Smooth muscle cell (in vitro differentiated cells): ENCODE measurements around the gene PARVB. TPM values are rescaled to one million over a fixed set of nuclear protein-coding genes. Genes with fewer than 3 reads are reported as not detected.
"Not testable (repeated sequence)": the region's sequence is repeated elsewhere in the genome, so short reads cannot be mapped to it uniquely, and the experiment has no call there.

ENCODE experiments used
- DNase-seq: peaks from one replicate; lab custom pipeline; 2025; ENCODE audit not compliant: unreplicated experiment; lab: John Stamatoyannopoulos, UW
- H2AFZ ChIP-seq: fragments of 200-600 bp; sonication (generic); 2 replicates; pipeline ENCODE4 v1.6.0; 2016; ENCODE audit warnings: antibody characterized with exemption, low read depth, mild to moderate bottlenecking
- H3F3A ChIP-seq: fragments of 200-600 bp; sonication (generic); 2 replicates; pipeline ENCODE4 v1.6.0; 2017; ENCODE audit warnings: antibody characterized with exemption, low read depth
- H3K27ac ChIP-seq: fragments of 200-600 bp; sonication (generic); 2 replicates; pipeline ENCODE4 v1.5.1; 2016; ENCODE audit warnings: low read depth, mild to moderate bottlenecking
- H3K27me3 ChIP-seq: fragments of 200-600 bp; sonication (generic); 2 replicates; pipeline ENCODE4 v1.6.1; 2016; ENCODE audit warnings: low read depth, mild to moderate bottlenecking
- H3K36me3 ChIP-seq: fragments of 200-600 bp; sonication (generic); 2 replicates; pipeline ENCODE4 v1.5.1; 2016; ENCODE audit warnings: low read depth
- H3K4me1 ChIP-seq: fragments of 200-600 bp; sonication (generic); 2 replicates; pipeline ENCODE4 v1.5.1; 2016; ENCODE audit warnings: low read depth
- H3K4me2 ChIP-seq: fragments of 200-600 bp; sonication (generic); 2 replicates; pipeline ENCODE4 v1.6.0; 2016; ENCODE audit warnings: mild to moderate bottlenecking
- H3K4me3 ChIP-seq: fragments of 200-600 bp; sonication (generic); 2 replicates; pipeline ENCODE4 v1.5.1; 2016; ENCODE audit warnings: mild to moderate bottlenecking
- H3K79me2 ChIP-seq: fragments of 200-600 bp; sonication (generic); 2 replicates; pipeline ENCODE4 v1.6.0; 2016; ENCODE audit warnings: low read depth, mild to moderate bottlenecking
- H3K9ac ChIP-seq: fragments of 200-600 bp; sonication (generic); 2 replicates; pipeline ENCODE4 v1.6.0; 2016; ENCODE audit warnings: low read depth
- H3K9me3 ChIP-seq: fragments of 200-600 bp; sonication (generic); replicated peaks from 2 replicates; pipeline ENCODE4 v1.5.1; 2016; ENCODE audit warnings: low read depth
- H4K20me1 ChIP-seq: fragments of 200-600 bp; sonication (generic); 2 replicates; pipeline ENCODE4 v1.6.0; 2016; ENCODE audit warnings: low read depth
- CTCF ChIP-seq: fragments of 200-600 bp; sonication (generic); IDR thresholded peaks from 2 replicates; pipeline ENCODE4 v1.5.1; 2017; ENCODE audit warnings: borderline replicate concordance, mild to moderate bottlenecking, antibody characterized with exemption; ENCODE audit not compliant: insufficient read depth, poor library complexity, severe bottlenecking
- WGBS: methylation state at CpG from one replicate; pipeline ENCODE4 v1.1.7; 2016; ENCODE audit warnings: low lambda C conversion rate; 5-methylcytosine and 5-hydroxymethylcytosine counted together
- polyA plus RNA-seq: library from polyadenylated mRNA; unstranded; fragments of >200 nt; fragmentation: Nextera tagmentation; extraction: Ambion mirVana; gene quantifications from 2 replicates; pipeline ENCODE4 v1.2.1, GENCODE V29; 2016
- total RNA-seq: library from RNA; depleted of rRNA; stranded (reverse); fragments of >200 nt; gene quantifications from 2 replicates; pipeline ENCODE4 v1.2.3, GENCODE V29; 2014

PARVB gene
- total and polyA plus RNA-seq, 2 experiments from 2014 or later = 35.1 to 36.6 TPM

GRCh38 chr22:44107340-44107739 is 83.2 kb downstream of the PARVB start:
- no peaks in the 10 kb centered on the region for H4K20me1 ChIP-seq
- H3F3A ChIP-seq = peaks cover 5% of the 10 kb centered on the region
- no peak overlapping the region for H3K4me2 ChIP-seq
- H3K9me3 ChIP-seq = no peaks in the 10 kb centered on the region
- H3K27ac ChIP-seq = no peak overlapping the region
- H3K27me3 ChIP-seq = no peaks in the 10 kb centered on the region
- WGBS = 43% methylated on average over 6 of the region's 6 CpGs
- H3K4me1 ChIP-seq = peaks cover 4% of the 10 kb centered on the region
- no peak for TF ChIP-seq CTCF
- no peak for DNase-seq
- H2AFZ ChIP-seq = no peak overlapping the region
- no peak overlapping the region for H3K4me3 ChIP-seq
- no peaks in the 10 kb centered on the region for H3K36me3 ChIP-seq
- no peak overlapping the region for H3K9ac ChIP-seq
- H3K79me2 ChIP-seq = no peaks in the 10 kb centered on the region

GRCh38 chr22:44108076-44108475 is 84.0 kb downstream of the PARVB start:
- Histone ChIP-seq H3K9me3 (no peaks in the 10 kb centered on the region), H3K27ac (no peak overlapping the region), H3K4me2 (no peak overlapping the region), H3K27me3 (no peaks in the 10 kb centered on the region), H4K20me1 (no peaks in the 10 kb centered on the region), H2AFZ (no peak overlapping the region), H3K79me2 (no peaks in the 10 kb centered on the region), H3F3A (peaks cover 5% of the 10 kb centered on the region), H3K9ac (no peak overlapping the region), H3K4me3 (no peak overlapping the region), H3K36me3 (no peaks in the 10 kb centered on the region), H3K4me1 (peaks cover 4% of the 10 kb centered on the region)
- WGBS = 64% methylated on average over 2 of the region's 2 CpGs
- no peak for DNase-seq
- TF ChIP-seq CTCF = no peak

- no peaks in the 10 kb centered on the region for H3K36me3 ChIP-seq
- no peak overlapping the region for H3K9ac ChIP-seq
- peak overlapping the region; percentile 56 for H3K4me2 ChIP-seq
- H3K79me2 ChIP-seq = no peaks in the 10 kb centered on the region
- no peak overlapping the region for H3K27ac ChIP-seq
- H3K4me3 ChIP-seq = no peak overlapping the region
- 66% methylated on average over 14 of the region's 14 CpGs for WGBS
- H2AFZ ChIP-seq = no peak overlapping the region
- no peak for DNase-seq
- H3K9me3 ChIP-seq = no peaks in the 10 kb centered on the region
- peaks cover 5% of the 10 kb centered on the region for H3F3A ChIP-seq
- peaks cover 4% of the 10 kb centered on the region for H3K4me1 ChIP-seq
- no peaks in the 10 kb centered on the region for H3K27me3 ChIP-seq
- no peaks in the 10 kb centered on the region for H4K20me1 ChIP-seq
- TF ChIP-seq CTCF = no peak
These were observed 84.8 kb downstream of the PARVB start for GRCh38 chr22:44108806-44109385.

GRCh38 chr22:44109416-44109815 is 85.3 kb downstream of the PARVB start:
- Histone ChIP-seq H3K36me3 (no peaks in the 10 kb centered on the region), H3K79me2 (no peaks in the 10 kb centered on the region), H4K20me1 (no peaks in the 10 kb centered on the region), H3K9me3 (no peaks in the 10 kb centered on the region), H3F3A (peaks cover 5% of the 10 kb centered on the region), H3K27ac (no peak overlapping the region), H3K27me3 (no peaks in the 10 kb centered on the region), H3K4me2 (peak overlapping the region; percentile 56), H2AFZ (no peak overlapping the region), H3K9ac (no peak overlapping the region), H3K4me1 (peaks cover 4% of the 10 kb centered on the region), H3K4me3 (no peak overlapping the region)
- WGBS = 38% methylated on average over 4 of the region's 4 CpGs
- TF ChIP-seq CTCF = no peak
- no peak for DNase-seq

- DNase-seq, H3K27ac ChIP-seq, H3F3A ChIP-seq, H3K79me2 ChIP-seq, H2AFZ ChIP-seq, H3K36me3 ChIP-seq, H3K4me3 ChIP-seq, H3K4me1 ChIP-seq, H4K20me1 ChIP-seq, H3K4me2 ChIP-seq, H3K9ac ChIP-seq, H3K9me3 ChIP-seq, H3K27me3 ChIP-seq: not testable (repeated sequence)
- WGBS = 71% methylated on average over 6 of the region's 6 CpGs
These were observed 86.6 kb downstream of the PARVB start for GRCh38 chr22:44110656-44111055.
